H9 (cell line): ENCODE results near the gene HOXA7. TPM values are rescaled to one million over a fixed set of nuclear protein-coding genes. Genes with fewer than 3 reads are reported as not detected.

Experiments used
- DNase-seq: peaks from one replicate; pipeline ENCODE4 v3.0.0-alpha.2; 2017
- H2AFZ ChIP-seq: one replicate; pipeline ENCODE4 v1.6.1; 2013; ENCODE audit warnings: mild to moderate bottlenecking, low read length, control low read depth, moderate library complexity
- H2AK5ac ChIP-seq: 2 replicates; pipeline ENCODE4 v1.6.1; 2013; ENCODE audit warnings: low read length, control low read depth, mixed read lengths; ENCODE audit not compliant: insufficient read length
- H2BK120ac ChIP-seq: one replicate; pipeline ENCODE4 v1.6.1; 2013; ENCODE audit warnings: low read depth, mild to moderate bottlenecking, low read length, control low read depth, inconsistent platforms; ENCODE audit not compliant: poor library complexity, severe bottlenecking
- H2BK12ac ChIP-seq: 2 replicates; pipeline ENCODE4 v1.6.1; 2013; ENCODE audit warnings: low read length, control low read depth, mixed read lengths, low read depth; ENCODE audit not compliant: insufficient read length
- H2BK15ac ChIP-seq: 2 replicates; pipeline ENCODE4 v1.6.1; 2013; ENCODE audit warnings: low read depth, low read length, control low read depth
- H2BK20ac ChIP-seq: one replicate; pipeline ENCODE4 v1.6.1; 2013; ENCODE audit warnings: low read depth, mild to moderate bottlenecking, low read length, control low read depth, inconsistent platforms; ENCODE audit not compliant: poor library complexity, severe bottlenecking
- H2BK5ac ChIP-seq: 2 replicates; pipeline ENCODE4 v1.6.1; 2013; ENCODE audit warnings: low read length, control low read depth, mixed read lengths; ENCODE audit not compliant: insufficient read length
- H3K14ac ChIP-seq: 2 replicates; pipeline ENCODE4 v1.6.1; 2013; ENCODE audit warnings: low read length, control low read depth; ENCODE audit not compliant: insufficient read depth
- H3K18ac ChIP-seq: 2 replicates; pipeline ENCODE4 v1.6.1; 2013; ENCODE audit warnings: low read depth, mild to moderate bottlenecking, mixed read lengths, low read length, control low read depth; ENCODE audit not compliant: insufficient read length
- H3K23ac ChIP-seq: 2 replicates; pipeline ENCODE4 v1.6.1; 2013; ENCODE audit warnings: low read length, control low read depth, mixed read lengths, low read depth; ENCODE audit not compliant: insufficient read length
- H3K23me2 ChIP-seq: 2 replicates; pipeline ENCODE4 v1.6.1; 2013; ENCODE audit warnings: low read depth, mild to moderate bottlenecking, mixed read lengths, low read length, control low read depth; ENCODE audit not compliant: insufficient read length, poor library complexity, severe bottlenecking
- H3K27ac ChIP-seq: 2 replicates; pipeline ENCODE4 v1.5.1; 2013; ENCODE audit warnings: low read length, control low read depth, mixed read lengths, low read depth; ENCODE audit not compliant: insufficient read length
- H3K27me3 ChIP-seq: 2 replicates; pipeline ENCODE4 v1.6.1; 2013; ENCODE audit warnings: low read length, control low read depth, inconsistent platforms; ENCODE audit not compliant: insufficient read depth
- H3K4ac ChIP-seq: 2 replicates; pipeline ENCODE4 v1.6.1; 2013; ENCODE audit warnings: low read depth, mild to moderate bottlenecking, control low read depth, inconsistent platforms, low read length, moderate library complexity
- H3K4me1 ChIP-seq: 2 replicates; pipeline ENCODE4 v1.6.1; 2013; ENCODE audit warnings: low read length, control low read depth, inconsistent platforms; ENCODE audit not compliant: insufficient read depth
- H3K4me2 ChIP-seq: 2 replicates; pipeline ENCODE4 v1.6.1; 2013; ENCODE audit warnings: low read length, control low read depth, mixed read lengths; ENCODE audit not compliant: insufficient read length, insufficient read depth
- H3K56ac ChIP-seq: 2 replicates; pipeline ENCODE4 v1.6.1; 2013; ENCODE audit warnings: low read depth, mild to moderate bottlenecking, mixed read lengths, low read length, control low read depth; ENCODE audit not compliant: insufficient read length
- H3K79me1 ChIP-seq: 2 replicates; pipeline ENCODE4 v1.6.1; 2013; ENCODE audit warnings: low read depth, mild to moderate bottlenecking, moderate library complexity, low read length, control low read depth, inconsistent platforms; ENCODE audit not compliant: insufficient read depth, poor library complexity, severe bottlenecking
- H3K79me2 ChIP-seq: 2 replicates; pipeline ENCODE4 v1.6.1; 2013; ENCODE audit warnings: low read length, control low read depth, inconsistent platforms; ENCODE audit not compliant: insufficient read depth
- H3K9ac ChIP-seq: 2 replicates; pipeline ENCODE4 v1.6.1; 2013; ENCODE audit warnings: low read length, control low read depth, mixed read lengths; ENCODE audit not compliant: insufficient read length; ENCODE audit errors: extremely low read depth
- H3K9me3 ChIP-seq: one replicate; pipeline ENCODE4 v1.6.1; 2013; ENCODE audit warnings: low read depth, low read length, inconsistent platforms; ENCODE audit not compliant: control insufficient read depth
- H3T11ph ChIP-seq: one replicate; pipeline ENCODE4 v1.6.1; 2013; ENCODE audit warnings: mild to moderate bottlenecking, low read length, control low read depth, inconsistent platforms
- H4K20me1 ChIP-seq: one replicate; pipeline ENCODE4 v1.6.1; 2013; ENCODE audit not compliant: control insufficient read depth, insufficient read length, insufficient read depth
- H4K5ac ChIP-seq: 2 replicates; pipeline ENCODE4 v1.6.1; 2013; ENCODE audit warnings: low read depth, mild to moderate bottlenecking, mixed read lengths, low read length, control low read depth; ENCODE audit not compliant: insufficient read length
- H4K8ac ChIP-seq: replicated peaks from 2 replicates; pipeline ENCODE4 v1.6.1; 2013; ENCODE audit warnings: low read length, control low read depth, mixed read lengths, low read depth; ENCODE audit not compliant: insufficient read length
- H4K91ac ChIP-seq: 2 replicates; pipeline ENCODE4 v1.6.1; 2013; ENCODE audit warnings: low read depth, mild to moderate bottlenecking, moderate library complexity, mixed read lengths, low read length, control low read depth; ENCODE audit not compliant: insufficient read length
- H3K27ac Mint-ChIP-seq, 3 experiments: 2 replicates in 2 of 3; 3 replicates in 1 of 3; pipeline ENCODE4 v1.8.0; 2020 to 2021; ENCODE audit warnings: mixed read lengths in 3 of 3, mild to moderate bottlenecking in 1 of 3, moderate library complexity in 1 of 3
- H3K27me3 Mint-ChIP-seq: 2 replicates; pipeline ENCODE4 v1.8.0; 2021; ENCODE audit warnings: low read depth, mild to moderate bottlenecking, moderate library complexity, mixed read lengths
- H3K36me3 Mint-ChIP-seq, 3 experiments: 2 replicates in 2 of 3; 3 replicates in 1 of 3; pipeline ENCODE4 v1.8.0; 2020 to 2021; ENCODE audit warnings: low read depth in 3 of 3, mixed read lengths in 3 of 3; ENCODE audit not compliant: insufficient read depth in 1 of 3
- H3K4me1 Mint-ChIP-seq, 2 experiments: 2 replicates each; pipeline ENCODE4 v1.8.0; 2020; ENCODE audit warnings: mixed read lengths in 2 of 2
- H3K4me3 Mint-ChIP-seq, 2 experiments: 2 replicates in 1 of 2; 3 replicates in 1 of 2; pipeline ENCODE4 v1.8.0; 2020 to 2021; ENCODE audit warnings: mild to moderate bottlenecking in 2 of 2, mixed read lengths in 2 of 2, moderate library complexity in 1 of 2
- H3K9me3 Mint-ChIP-seq, 2 experiments: 2 replicates in 1 of 2; 3 replicates in 1 of 2; pipeline ENCODE4 v1.8.0; 2020; ENCODE audit warnings: mild to moderate bottlenecking in 2 of 2, mixed read lengths in 2 of 2, moderate library complexity in 1 of 2
- WGBS: extraction: QIAGEN DNeasy Blood & Tissue Kit; methylation state at CpG from one replicate; pipeline ENCODE4 v1.1.7; 2013; ENCODE audit warnings: missing lambda C conversion rate, low lambda C conversion rate, mixed read lengths; ENCODE audit not compliant: insufficient read length; ENCODE audit errors: extremely low coverage; 5-methylcytosine and 5-hydroxymethylcytosine counted together
- total RNA-seq: library from RNA; stranded (reverse); gene quantifications from 2 replicates; pipeline ENCODE4 v1.2.1, GENCODE V29; 2021
- TF ChIP-seq, protein P1 (sequence below): fragments of 200-600 bp; sonication (generic); conservative IDR thresholded peaks from 3 replicates; pipeline ENCODE4 v1.8.0; 2021; ENCODE audit warnings: antibody characterized with exemption, mild to moderate bottlenecking

The HOXA7 gene
- total RNA-seq, 1 experiment from 2014 or later = not detected

DNA sequence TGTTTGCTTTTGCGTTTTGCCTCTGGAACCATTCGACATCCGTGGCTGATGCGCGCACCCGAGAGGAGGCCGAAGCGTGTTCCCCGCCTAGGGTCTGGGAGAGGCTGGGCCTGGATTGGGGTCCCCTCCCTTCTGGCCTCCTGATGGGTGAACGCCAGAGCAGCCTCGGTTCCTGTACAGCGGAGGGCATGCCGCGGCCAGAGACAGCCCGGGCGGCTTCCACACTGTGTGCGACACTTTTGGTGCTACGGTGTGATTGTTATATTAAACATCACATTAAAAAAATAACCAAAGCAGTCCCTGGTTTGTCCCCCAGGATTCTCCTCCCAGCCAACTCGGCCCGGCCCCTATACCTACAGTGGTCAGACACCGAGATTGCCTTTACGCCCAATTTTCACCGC is 3.7 kb upstream of the HOXA7 start:
- no peak overlapping the region for H2BK12ac ChIP-seq
- Mint-ChIP-seq H3K36me3 (peaks cover 0 to 4% (median 0%) of the 10 kb centered on the region in 3 experiments; a peak in 3 of 7 replicates), H3K27me3 (peaks cover 98% of the 10 kb centered on the region), H3K4me1 (peaks cover 3 to 17% of the 10 kb centered on the region in 2 experiments), H3K9me3 (peaks cover 14 to 15% of the 10 kb centered on the region in 2 experiments), H3K27ac (no peak overlapping the region), H3K4me3 (peak overlapping the region in 1 of 2 experiments; percentile 40; a peak in 2 of 5 replicates)
- H3K14ac ChIP-seq = no peak overlapping the region
- TF ChIP-seq, protein P1, sequence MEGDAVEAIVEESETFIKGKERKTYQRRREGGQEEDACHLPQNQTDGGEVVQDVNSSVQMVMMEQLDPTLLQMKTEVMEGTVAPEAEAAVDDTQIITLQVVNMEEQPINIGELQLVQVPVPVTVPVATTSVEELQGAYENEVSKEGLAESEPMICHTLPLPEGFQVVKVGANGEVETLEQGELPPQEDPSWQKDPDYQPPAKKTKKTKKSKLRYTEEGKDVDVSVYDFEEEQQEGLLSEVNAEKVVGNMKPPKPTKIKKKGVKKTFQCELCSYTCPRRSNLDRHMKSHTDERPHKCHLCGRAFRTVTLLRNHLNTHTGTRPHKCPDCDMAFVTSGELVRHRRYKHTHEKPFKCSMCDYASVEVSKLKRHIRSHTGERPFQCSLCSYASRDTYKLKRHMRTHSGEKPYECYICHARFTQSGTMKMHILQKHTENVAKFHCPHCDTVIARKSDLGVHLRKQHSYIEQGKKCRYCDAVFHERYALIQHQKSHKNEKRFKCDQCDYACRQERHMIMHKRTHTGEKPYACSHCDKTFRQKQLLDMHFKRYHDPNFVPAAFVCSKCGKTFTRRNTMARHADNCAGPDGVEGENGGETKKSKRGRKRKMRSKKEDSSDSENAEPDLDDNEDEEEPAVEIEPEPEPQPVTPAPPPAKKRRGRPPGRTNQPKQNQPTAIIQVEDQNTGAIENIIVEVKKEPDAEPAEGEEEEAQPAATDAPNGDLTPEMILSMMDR = no peak
- H3K79me2 ChIP-seq = no peaks in the 10 kb centered on the region
- no peak overlapping the region for H2BK15ac ChIP-seq
- no CpG with 5 or more reads among the region's 23 CpGs for WGBS
- no peak overlapping the region for H3K27ac ChIP-seq
- no peak overlapping the region for H4K91ac ChIP-seq
- no peak overlapping the region for H4K5ac ChIP-seq
- H3K23me2 ChIP-seq = no peaks in the 10 kb centered on the region
- H2AFZ ChIP-seq = no peak overlapping the region
- no peak overlapping the region for H3K9ac ChIP-seq
- DNase-seq = peak; percentile 21
- no peaks in the 10 kb centered on the region for H3K79me1 ChIP-seq
- H3K9me3 ChIP-seq = no peaks in the 10 kb centered on the region
- H4K20me1 ChIP-seq = no peaks in the 10 kb centered on the region
- no peaks in the 10 kb centered on the region for H3K4me1 ChIP-seq
- H3K56ac ChIP-seq = no peak overlapping the region
- H3K4ac ChIP-seq = no peak overlapping the region
- H2BK5ac ChIP-seq = no peak overlapping the region
- H3T11ph ChIP-seq = no peak overlapping the region
- H2AK5ac ChIP-seq = no peak overlapping the region
- no peak overlapping the region for H2BK20ac ChIP-seq
- peaks cover 97% of the 10 kb centered on the region for H3K27me3 ChIP-seq
- no peak overlapping the region for H3K23ac ChIP-seq
- no peak overlapping the region for H3K18ac ChIP-seq
- H2BK120ac ChIP-seq = no peak overlapping the region
- H4K8ac ChIP-seq = no peak overlapping the region
- peak overlapping the region; percentile 47 for H3K4me2 ChIP-seq
